Measurements from ENCODE around the gene PLCB4.

PLCB4 gene

DNA sequence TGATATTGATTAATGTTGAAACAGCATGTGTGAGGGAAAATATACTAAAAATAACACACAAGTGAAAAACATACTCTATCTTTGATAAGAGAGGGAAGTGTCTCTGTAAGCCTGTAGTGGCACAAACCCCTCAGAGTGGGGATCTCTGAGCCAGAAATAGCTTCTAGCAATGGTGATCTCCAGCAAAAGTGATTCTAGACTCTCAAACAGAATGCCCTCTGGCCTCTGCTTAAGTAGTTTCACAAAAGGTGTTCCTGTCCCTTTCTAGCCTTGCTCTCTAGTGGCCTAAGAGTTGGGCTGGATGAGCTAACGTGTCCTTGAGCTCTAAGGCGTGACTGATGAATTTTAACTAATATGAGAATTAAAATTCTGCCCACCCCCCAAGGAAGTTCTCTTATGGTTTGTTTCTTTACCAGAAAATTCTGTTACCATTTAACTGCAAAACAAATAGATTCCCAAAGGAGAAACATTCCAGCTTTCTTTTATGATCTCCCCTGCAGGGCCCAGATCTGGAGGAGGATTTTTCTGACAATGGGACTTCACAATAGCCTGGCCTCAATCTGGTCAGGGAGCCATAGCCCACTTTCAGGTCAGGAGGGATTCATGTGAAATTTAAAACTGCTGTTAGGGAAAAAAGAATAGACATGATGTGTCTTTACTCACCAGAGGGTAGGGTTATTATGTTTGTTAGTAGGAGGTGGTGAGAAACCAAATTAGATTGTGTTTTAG, 263.0 kb downstream of the PLCB4 start:
- Histone ChIP-seq H3K9me3 (ENCODE audit: control insufficient read depth, low read length) (no peaks in the 10 kb centered on the region), H3K27ac (no peak overlapping the region), H3K36me3 (ENCODE audit: control insufficient read depth, insufficient read depth, low read length) (no peaks in the 10 kb centered on the region), H3K4me1 (no peaks in the 10 kb centered on the region), H3K4me3 (ENCODE audit: low read depth, low read length) (no peak overlapping the region), H3K79me2 (no peaks in the 10 kb centered on the region), H3K9ac (no peak overlapping the region), H3K27me3 (ENCODE audit: control insufficient read depth, insufficient read depth, low read length) (no peaks in the 10 kb centered on the region), H3K4me2 (ENCODE audit: low read length) (no peak overlapping the region), H2AFZ (no peak overlapping the region)
- TF ChIP-seq, protein P1, sequence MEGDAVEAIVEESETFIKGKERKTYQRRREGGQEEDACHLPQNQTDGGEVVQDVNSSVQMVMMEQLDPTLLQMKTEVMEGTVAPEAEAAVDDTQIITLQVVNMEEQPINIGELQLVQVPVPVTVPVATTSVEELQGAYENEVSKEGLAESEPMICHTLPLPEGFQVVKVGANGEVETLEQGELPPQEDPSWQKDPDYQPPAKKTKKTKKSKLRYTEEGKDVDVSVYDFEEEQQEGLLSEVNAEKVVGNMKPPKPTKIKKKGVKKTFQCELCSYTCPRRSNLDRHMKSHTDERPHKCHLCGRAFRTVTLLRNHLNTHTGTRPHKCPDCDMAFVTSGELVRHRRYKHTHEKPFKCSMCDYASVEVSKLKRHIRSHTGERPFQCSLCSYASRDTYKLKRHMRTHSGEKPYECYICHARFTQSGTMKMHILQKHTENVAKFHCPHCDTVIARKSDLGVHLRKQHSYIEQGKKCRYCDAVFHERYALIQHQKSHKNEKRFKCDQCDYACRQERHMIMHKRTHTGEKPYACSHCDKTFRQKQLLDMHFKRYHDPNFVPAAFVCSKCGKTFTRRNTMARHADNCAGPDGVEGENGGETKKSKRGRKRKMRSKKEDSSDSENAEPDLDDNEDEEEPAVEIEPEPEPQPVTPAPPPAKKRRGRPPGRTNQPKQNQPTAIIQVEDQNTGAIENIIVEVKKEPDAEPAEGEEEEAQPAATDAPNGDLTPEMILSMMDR (IDR thresholded peaks at IDR 0.05): no peak

DNA sequence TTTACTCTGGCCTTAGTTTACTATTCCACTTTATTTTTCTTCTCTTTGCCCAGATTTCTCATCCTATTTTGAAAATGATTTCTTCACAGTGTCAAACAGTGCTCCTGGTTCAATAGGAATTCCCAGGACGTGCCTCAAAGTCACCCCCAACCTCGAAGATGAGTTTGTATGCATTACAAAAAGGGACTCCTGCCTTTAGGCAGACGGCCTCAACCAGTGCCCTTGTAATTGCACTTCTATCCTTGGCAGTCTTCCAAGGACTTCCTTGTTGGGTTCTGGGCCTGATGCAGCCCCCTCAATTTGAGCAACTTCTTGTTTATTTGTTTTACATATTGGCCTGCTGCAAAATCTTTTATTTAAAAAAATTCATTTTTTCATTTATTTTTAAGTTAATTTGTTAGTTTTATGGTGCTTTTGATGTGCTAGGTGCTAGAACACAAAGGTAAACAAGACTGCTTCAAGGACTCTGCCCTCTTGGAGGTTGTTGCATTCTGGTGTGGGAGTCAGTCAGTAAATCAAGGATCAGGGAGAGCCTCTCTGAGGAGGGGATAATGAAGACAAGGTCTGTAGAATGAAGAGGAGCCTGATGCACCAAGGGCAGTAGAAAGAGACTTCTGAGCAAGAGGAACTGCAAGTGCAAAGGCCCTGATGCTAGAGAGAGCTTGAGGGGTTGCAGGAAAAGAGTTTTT, 264.0 kb downstream of the PLCB4 start:
- Histone ChIP-seq H3K4me3 (ENCODE audit: low read depth, low read length) (no peak overlapping the region), H3K9me3 (ENCODE audit: control insufficient read depth, low read length) (no peaks in the 10 kb centered on the region), H3K4me1 (no peaks in the 10 kb centered on the region), H3K27me3 (ENCODE audit: control insufficient read depth, insufficient read depth, low read length) (no peaks in the 10 kb centered on the region), H3K9ac (no peak overlapping the region), H3K79me2 (no peaks in the 10 kb centered on the region), H3K4me2 (ENCODE audit: low read length) (no peak overlapping the region), H3K36me3 (ENCODE audit: control insufficient read depth, insufficient read depth, low read length) (no peaks in the 10 kb centered on the region), H3K27ac (no peak overlapping the region), H2AFZ (no peak overlapping the region)
- TF ChIP-seq, protein P1 (IDR thresholded peaks at IDR 0.05): no peak

- Histone ChIP-seq H3K4me2 (ENCODE audit: low read length) (no peak overlapping the region), H3K9me3 (ENCODE audit: control insufficient read depth, low read length) (no peaks in the 10 kb centered on the region), H3K36me3 (ENCODE audit: control insufficient read depth, insufficient read depth, low read length) (no peaks in the 10 kb centered on the region), H3K4me1 (no peaks in the 10 kb centered on the region), H3K9ac (no peak overlapping the region), H3K27ac (no peak overlapping the region), H3K27me3 (ENCODE audit: control insufficient read depth, insufficient read depth, low read length) (no peaks in the 10 kb centered on the region), H3K79me2 (no peaks in the 10 kb centered on the region), H3K4me3 (ENCODE audit: low read depth, low read length) (no peak overlapping the region), H2AFZ (no peak overlapping the region)
- TF ChIP-seq, protein P1 (IDR thresholded peaks at IDR 0.05): no peak
Measured at GRCh38 chr20:9334866-9335265, 266.0 kb downstream of the PLCB4 start.

GRCh38 chr20:9338101-9338500, 269.2 kb downstream of the PLCB4 start:
- Histone ChIP-seq H3K9me3 (ENCODE audit: control insufficient read depth, low read length) (no peaks in the 10 kb centered on the region), H3K9ac (no peak overlapping the region), H3K4me2 (ENCODE audit: low read length) (no peak overlapping the region), H3K27ac (no peak overlapping the region), H3K36me3 (ENCODE audit: control insufficient read depth, insufficient read depth, low read length) (no peaks in the 10 kb centered on the region), H3K4me1 (no peaks in the 10 kb centered on the region), H3K27me3 (ENCODE audit: control insufficient read depth, insufficient read depth, low read length) (no peaks in the 10 kb centered on the region), H2AFZ (no peak overlapping the region), H3K4me3 (ENCODE audit: low read depth, low read length) (no peak overlapping the region), H3K79me2 (no peaks in the 10 kb centered on the region)
- TF ChIP-seq, protein P1 (IDR thresholded peaks at IDR 0.05): no peak
